ENCODE measurements around the gene GPR15LG.
A peak's percentile ranks its signal among the peaks of the same experiment; 100 is the strongest.

DNA sequence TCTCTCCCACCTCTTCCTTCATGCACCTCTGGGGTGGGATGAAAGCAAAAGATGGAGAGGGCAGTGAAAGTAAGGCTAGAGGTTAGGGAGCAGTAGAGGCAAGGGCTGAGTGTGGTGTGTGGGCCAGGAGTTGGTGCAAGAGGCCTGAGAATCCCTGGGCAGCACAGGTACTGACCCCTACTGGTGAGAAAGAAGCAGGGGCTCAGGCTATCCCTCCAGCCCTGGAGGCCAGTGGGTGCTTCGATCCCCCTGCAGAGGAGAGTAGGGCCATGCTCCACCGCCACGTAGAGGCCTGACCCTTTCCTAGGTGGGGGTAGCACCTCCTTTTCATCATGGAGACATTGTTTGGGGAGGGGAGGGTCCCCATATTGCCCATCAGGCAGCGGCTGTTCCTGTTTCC, 30.5 kb downstream of the GPR15LG start:
- TF ChIP-seq SIN3A (IDR thresholded peaks at IDR 0.05; ENCODE audit: low read depth, low read length), result no peak
- no peak for TF ChIP-seq CBFB (IDR thresholded peaks at IDR 0.05; ENCODE audit: low read depth)
- TF ChIP-seq, protein P1, sequence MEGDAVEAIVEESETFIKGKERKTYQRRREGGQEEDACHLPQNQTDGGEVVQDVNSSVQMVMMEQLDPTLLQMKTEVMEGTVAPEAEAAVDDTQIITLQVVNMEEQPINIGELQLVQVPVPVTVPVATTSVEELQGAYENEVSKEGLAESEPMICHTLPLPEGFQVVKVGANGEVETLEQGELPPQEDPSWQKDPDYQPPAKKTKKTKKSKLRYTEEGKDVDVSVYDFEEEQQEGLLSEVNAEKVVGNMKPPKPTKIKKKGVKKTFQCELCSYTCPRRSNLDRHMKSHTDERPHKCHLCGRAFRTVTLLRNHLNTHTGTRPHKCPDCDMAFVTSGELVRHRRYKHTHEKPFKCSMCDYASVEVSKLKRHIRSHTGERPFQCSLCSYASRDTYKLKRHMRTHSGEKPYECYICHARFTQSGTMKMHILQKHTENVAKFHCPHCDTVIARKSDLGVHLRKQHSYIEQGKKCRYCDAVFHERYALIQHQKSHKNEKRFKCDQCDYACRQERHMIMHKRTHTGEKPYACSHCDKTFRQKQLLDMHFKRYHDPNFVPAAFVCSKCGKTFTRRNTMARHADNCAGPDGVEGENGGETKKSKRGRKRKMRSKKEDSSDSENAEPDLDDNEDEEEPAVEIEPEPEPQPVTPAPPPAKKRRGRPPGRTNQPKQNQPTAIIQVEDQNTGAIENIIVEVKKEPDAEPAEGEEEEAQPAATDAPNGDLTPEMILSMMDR (IDR thresholded peaks at IDR 0.05 in 2 of 3, conservative IDR thresholded peaks at IDR 0.05 in 1 of 3; ENCODE audit: control insufficient read depth in 2 of 3, extremely low read depth in 1 of 3, insufficient read depth in 1 of 3, low read depth in 3 of 3, low read length in 3 of 3), result peak; percentile 58 to 81 (median 67)
- no peak for TF ChIP-seq NFXL1 (IDR thresholded peaks at IDR 0.05; ENCODE audit: borderline replicate concordance)
- TF ChIP-seq HDAC2 (IDR thresholded peaks at IDR 0.05), result no peak
- no peak for TF ChIP-seq EZH2 (IDR thresholded peaks at IDR 0.05; ENCODE audit: borderline replicate concordance, control insufficient read depth, low read depth, low read length)
- TF ChIP-seq CEBPB (IDR thresholded peaks at IDR 0.05; ENCODE audit: borderline replicate concordance in 1 of 2, low read depth in 2 of 2, low read length in 2 of 2), result no peak

All from GM12878 (cell line).